DMS153 treated with DMSO at 0.1 percent for 48 hours (cell line): ENCODE measurements around the gene DPP6.

Experiments
- DNase-seq: peaks from one replicate; lab custom pipeline; 2025; ENCODE audit not compliant: unreplicated experiment; lab: John Stamatoyannopoulos, UW

Gene DPP6

GRCh38 chr7:154844955-154845354, 792.8 kb downstream of the DPP6 start:
- DNase-seq = no peak

- DNase-seq = no peak
Measured at GRCh38 chr7:154848464-154848863, 796.3 kb downstream of the DPP6 start.

GRCh38 chr7:154852205-154852604, 800.0 kb downstream of the DPP6 start:
- DNase-seq = no peak

- no peak for DNase-seq
Measured at GRCh38 chr7:154853063-154853726, 801.0 kb downstream of the DPP6 start.

GRCh38 chr7:154853727-154854095, 801.5 kb downstream of the DPP6 start:
- DNase-seq = no peak

- no peak for DNase-seq
Measured at GRCh38 chr7:154854836-154855235, 802.6 kb downstream of the DPP6 start.

- DNase-seq = no peak
Measured at GRCh38 chr7:154855366-154855765, 803.2 kb downstream of the DPP6 start.

- no peak for DNase-seq
Measured at GRCh38 chr7:154856733-154857132, 804.5 kb downstream of the DPP6 start.

- no peak for DNase-seq
Measured at GRCh38 chr7:154857240-154857639, 805.0 kb downstream of the DPP6 start.

GRCh38 chr7:154857728-154858681, 805.8 kb downstream of the DPP6 start:
- no peak for DNase-seq

- DNase-seq = no peak
Measured at GRCh38 chr7:154858836-154859537, 806.8 kb downstream of the DPP6 start.

- no peak for DNase-seq
Measured at GRCh38 chr7:154859747-154860620, 807.8 kb downstream of the DPP6 start.

GRCh38 chr7:154860621-154861375, 808.6 kb downstream of the DPP6 start:
- DNase-seq = no peak

- no peak for DNase-seq
Measured at GRCh38 chr7:154861589-154861988, 809.4 kb downstream of the DPP6 start.

- DNase-seq = no peak
Measured at GRCh38 chr7:154862153-154862791, 810.1 kb downstream of the DPP6 start.

GRCh38 chr7:154863766-154864522, 811.7 kb downstream of the DPP6 start:
- DNase-seq = no peak

- DNase-seq = no peak
Measured at GRCh38 chr7:154864523-154864891, 812.3 kb downstream of the DPP6 start.

- no peak for DNase-seq
Measured at GRCh38 chr7:154865984-154866685, 813.9 kb downstream of the DPP6 start.
